ENCODE results near the gene CUL9.

DNA sequence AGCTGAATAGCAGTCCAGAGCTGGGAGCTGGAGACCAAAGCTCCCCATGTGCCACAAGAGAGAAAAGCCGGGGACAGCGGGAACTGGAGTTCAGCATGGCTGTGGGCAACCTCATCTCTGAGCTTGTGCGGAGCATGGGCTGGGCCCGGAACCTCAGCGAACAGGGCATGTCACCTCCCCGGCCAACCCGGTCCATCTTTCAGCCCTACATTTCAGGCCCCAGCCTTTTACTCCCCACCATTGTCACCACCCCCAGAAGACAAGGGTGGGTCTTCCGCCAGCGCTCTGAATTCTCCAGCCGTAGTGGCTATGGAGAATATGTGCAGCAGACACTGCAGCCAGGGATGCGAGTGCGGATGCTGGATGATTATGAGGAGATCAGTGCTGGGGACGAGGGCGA lies 4.0 kb downstream of the CUL9 start:
- TF ChIP-seq SP1 (IDR thresholded peaks at IDR 0.05) (no peak), ZBTB33 (IDR thresholded peaks at IDR 0.05) (no peak), FOXA1 (IDR thresholded peaks at IDR 0.05) (no peak), YY1 (IDR thresholded peaks at IDR 0.05) (no peak), RXRA (IDR thresholded peaks at IDR 0.05) (no peak)
- TF ChIP-seq, protein P1, sequence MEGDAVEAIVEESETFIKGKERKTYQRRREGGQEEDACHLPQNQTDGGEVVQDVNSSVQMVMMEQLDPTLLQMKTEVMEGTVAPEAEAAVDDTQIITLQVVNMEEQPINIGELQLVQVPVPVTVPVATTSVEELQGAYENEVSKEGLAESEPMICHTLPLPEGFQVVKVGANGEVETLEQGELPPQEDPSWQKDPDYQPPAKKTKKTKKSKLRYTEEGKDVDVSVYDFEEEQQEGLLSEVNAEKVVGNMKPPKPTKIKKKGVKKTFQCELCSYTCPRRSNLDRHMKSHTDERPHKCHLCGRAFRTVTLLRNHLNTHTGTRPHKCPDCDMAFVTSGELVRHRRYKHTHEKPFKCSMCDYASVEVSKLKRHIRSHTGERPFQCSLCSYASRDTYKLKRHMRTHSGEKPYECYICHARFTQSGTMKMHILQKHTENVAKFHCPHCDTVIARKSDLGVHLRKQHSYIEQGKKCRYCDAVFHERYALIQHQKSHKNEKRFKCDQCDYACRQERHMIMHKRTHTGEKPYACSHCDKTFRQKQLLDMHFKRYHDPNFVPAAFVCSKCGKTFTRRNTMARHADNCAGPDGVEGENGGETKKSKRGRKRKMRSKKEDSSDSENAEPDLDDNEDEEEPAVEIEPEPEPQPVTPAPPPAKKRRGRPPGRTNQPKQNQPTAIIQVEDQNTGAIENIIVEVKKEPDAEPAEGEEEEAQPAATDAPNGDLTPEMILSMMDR (IDR thresholded peaks at IDR 0.05; ENCODE audit: low read depth, low read length, missing input control) = no peak
- TF ChIP-seq, protein P2, sequence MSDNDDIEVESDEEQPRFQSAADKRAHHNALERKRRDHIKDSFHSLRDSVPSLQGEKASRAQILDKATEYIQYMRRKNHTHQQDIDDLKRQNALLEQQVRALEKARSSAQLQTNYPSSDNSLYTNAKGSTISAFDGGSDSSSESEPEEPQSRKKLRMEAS (IDR thresholded peaks at IDR 0.05) = no peak
- TF ChIP-seq, protein P3, sequence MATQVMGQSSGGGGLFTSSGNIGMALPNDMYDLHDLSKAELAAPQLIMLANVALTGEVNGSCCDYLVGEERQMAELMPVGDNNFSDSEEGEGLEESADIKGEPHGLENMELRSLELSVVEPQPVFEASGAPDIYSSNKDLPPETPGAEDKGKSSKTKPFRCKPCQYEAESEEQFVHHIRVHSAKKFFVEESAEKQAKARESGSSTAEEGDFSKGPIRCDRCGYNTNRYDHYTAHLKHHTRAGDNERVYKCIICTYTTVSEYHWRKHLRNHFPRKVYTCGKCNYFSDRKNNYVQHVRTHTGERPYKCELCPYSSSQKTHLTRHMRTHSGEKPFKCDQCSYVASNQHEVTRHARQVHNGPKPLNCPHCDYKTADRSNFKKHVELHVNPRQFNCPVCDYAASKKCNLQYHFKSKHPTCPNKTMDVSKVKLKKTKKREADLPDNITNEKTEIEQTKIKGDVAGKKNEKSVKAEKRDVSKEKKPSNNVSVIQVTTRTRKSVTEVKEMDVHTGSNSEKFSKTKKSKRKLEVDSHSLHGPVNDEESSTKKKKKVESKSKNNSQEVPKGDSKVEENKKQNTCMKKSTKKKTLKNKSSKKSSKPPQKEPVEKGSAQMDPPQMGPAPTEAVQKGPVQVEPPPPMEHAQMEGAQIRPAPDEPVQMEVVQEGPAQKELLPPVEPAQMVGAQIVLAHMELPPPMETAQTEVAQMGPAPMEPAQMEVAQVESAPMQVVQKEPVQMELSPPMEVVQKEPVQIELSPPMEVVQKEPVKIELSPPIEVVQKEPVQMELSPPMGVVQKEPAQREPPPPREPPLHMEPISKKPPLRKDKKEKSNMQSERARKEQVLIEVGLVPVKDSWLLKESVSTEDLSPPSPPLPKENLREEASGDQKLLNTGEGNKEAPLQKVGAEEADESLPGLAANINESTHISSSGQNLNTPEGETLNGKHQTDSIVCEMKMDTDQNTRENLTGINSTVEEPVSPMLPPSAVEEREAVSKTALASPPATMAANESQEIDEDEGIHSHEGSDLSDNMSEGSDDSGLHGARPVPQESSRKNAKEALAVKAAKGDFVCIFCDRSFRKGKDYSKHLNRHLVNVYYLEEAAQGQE (IDR thresholded peaks at IDR 0.05) = no peak
